Urothelium cell line (cell line): ENCODE data around the gene NUP88.

Experiments
- DNase-seq: peaks from one replicate; pipeline ENCODE4 v3.0.0; 2011; ENCODE audit warnings: low spot score, mixed read lengths
- FAIRE-seq: peaks from 2 replicates; lab custom pipeline; 2011; peaks lifted over from hg19 to GRCh38; lab: Jason Lieb, UNC

Gene NUP88

DNA sequence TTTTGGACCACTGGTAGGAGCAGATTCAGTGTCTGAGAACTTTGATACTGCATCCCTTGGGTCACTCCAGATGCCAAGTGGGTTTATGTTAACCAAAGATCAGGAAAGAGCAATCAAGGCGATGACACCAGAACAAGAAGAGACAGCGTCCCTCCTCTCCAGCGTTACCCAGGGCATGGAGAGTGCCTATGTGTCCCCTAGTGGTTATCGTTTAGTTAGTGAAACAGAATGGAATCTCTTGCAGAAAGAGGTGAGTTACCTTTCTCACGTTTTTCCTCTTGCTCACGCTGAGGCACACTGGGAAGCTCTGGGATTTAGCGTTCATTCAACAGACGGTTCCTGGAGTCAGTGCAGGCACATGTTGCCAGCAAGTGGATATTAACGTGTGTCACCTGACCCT lies 58.0 kb downstream of the NUP88 start:
- DNase-seq (no peak), FAIRE-seq (no peak)

DNA sequence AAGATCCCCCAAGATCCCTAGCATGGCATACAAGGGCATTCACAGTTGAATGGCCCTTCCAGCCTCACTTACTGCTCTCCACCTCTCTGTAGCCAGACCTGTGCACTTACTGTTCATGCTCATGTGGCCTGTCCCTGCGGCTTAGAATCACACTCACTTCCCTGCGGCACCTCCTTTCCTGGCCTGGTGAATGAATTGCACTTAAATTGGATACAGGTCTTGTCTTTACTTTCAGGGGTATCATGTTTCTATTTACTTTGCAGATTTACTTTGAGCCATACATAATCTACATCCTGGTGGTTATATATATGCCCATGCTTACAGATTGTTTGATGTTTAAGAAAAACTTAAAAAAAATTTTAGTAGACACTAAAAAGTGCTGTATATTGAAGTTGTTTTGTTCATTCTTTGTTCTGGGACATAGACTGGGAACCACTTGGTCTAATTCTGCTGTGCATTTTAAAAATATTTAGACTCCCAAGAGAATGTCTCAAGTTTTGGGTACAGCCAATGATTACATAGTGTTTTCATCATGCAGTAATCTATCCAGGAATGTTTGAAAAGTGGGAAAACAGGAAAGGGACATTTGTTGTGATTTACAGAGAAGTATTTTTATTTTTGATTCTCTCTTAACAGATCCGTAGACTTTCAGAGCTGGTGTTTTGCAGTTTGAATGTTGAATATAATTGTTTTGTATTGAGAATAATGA lies 63.9 kb downstream of the NUP88 start:
- no peak for FAIRE-seq
- no peak for DNase-seq

DNA sequence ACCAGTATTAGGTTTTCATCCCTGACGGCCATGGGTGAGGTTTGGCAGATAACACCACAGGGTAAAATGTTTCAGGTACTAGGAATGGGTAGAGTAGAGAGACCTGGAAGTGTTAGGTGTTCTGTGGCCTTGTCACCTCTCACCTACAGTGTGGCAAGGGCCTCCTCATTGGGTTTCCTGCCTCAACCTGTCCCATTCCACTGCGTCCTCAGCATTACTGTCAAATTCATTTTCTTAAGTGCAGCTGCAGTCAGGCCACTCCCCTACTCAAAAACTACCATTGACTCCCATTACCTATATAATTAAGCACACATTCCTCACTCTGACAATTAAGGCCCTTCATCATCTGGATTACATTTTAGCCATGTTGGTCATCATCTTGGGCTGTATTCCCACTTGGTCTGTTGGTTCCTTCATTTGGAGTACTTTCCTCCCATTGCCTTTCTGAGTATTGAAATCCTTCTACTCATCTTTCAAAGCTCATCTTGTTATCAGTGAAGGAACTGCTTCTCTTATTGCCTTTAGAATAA lies 64.5 kb downstream of the NUP88 start:
- DNase-seq (no peak), FAIRE-seq (no peak)

DNA sequence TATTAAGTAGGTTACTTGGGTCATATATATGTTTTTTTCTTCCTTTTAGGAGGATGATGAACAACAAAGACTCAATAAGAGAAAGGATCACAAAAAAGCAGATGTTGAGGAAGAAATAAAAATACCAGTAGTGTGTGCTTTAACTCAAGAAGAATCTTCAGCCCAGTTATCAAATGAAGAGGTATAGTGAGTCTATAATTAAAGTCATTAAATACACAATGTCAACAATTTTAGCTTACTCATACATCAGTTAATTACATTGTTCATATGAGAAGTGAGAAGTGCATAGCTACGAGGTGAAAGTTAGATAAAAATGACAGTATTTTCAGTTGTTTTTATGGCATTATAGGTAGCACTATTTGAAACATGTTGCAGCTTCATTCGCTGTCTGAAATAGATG lies 65.2 kb downstream of the NUP88 start:
- DNase-seq = no peak
- no peak for FAIRE-seq

DNA sequence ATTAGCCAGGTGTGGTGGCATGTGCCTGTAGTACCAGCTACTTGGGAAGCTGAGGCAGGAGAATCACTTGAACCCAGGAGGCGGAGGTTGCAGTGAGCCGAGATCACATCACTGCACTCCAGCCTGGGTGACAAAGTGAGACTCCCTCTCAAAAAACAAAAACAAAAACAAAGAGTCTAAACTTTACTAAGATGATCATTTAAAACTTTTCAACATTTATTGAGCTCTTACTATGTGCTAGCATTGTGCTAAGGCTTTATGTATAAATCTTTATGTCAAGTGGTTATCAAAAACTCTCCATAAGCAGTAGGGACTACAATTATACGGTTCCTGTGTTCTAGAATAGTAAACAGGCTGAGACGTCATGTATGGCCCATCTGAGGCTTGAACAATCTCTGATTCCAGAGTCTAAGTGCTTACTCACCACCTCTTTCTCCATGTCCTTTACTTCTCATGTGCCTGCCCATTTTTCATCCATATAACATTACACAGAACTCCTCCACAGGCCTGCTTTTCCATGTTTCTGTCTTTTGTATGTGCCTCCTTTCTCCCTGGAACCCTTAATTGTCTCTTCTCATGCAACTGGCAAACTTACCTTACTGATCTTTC lies 66.7 kb downstream of the NUP88 start:
- no peak for DNase-seq

DNA sequence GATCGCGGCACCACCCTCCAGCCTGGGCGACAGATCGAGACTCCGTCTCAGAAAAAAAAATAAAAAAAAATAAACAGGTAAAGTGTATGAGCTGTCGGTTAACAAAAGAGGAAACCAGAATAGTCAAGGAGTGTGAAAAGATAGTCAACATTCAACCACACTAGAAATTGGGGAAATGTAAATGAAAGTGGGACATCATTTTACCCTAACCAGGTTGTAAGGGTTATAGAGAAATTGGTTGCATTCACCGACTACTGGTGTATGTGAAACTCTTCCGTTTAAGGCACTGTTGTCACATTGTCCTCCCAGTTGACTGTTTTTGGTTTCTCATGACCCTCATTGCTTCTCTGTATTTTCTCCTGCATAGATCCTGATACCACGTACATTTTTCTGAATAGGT lies 74.5 kb downstream of the NUP88 start:
- DNase-seq (no peak), FAIRE-seq (no peak)

More for the DNA sequence above, 66.7 kb downstream of the NUP88 start:
- no peak for FAIRE-seq
